ENCODE measurements around the gene BRD1.

DNA sequence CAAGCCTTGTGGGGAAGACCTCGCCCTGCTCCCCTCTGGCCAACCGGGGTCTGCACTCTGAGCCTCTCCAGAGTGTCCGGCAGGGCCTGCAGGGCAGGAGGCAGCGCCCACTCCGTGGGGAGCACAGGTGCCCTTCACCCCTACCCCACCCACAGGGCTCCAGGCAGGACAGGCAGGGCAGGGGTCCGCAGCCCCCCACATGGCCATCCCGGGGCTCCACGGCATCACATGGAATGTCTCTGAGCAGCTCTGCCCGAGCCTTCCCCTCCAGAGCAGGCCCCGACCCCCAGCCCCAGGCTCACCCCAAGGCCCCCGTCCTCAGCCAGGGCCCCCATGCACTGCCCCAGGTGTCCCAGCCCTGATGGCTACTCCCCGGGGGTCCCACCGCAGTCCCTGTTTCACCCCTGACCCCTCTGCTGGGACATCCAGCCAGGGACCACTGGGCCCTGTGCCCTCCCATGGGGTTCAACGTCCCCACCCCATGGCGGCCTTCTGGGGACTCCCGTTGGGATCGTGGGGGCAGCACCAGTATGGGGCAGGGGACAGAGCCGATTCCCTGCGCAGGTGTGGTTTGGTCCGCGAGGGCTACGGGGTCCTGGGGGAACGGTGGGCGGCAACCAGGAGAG is 77.7 kb downstream of the BRD1 start:
- TF ChIP-seq PKNOX1 (IDR thresholded peaks at IDR 0.05) (no peak), BHLHE40 (IDR thresholded peaks at IDR 0.05; ENCODE audit: borderline replicate concordance) (no peak), TARDBP (IDR thresholded peaks at IDR 0.05) (no peak), SUZ12 (IDR thresholded peaks at IDR 0.05) (no peak), SP1 (IDR thresholded peaks at IDR 0.05) (no peak), ELF4 (IDR thresholded peaks at IDR 0.05) (no peak), FOXM1 (IDR thresholded peaks at IDR 0.05; ENCODE audit: borderline replicate concordance) (no peak), FOXK2 (IDR thresholded peaks at IDR 0.05) (no peak), CTBP1 (IDR thresholded peaks at IDR 0.05; ENCODE audit: borderline replicate concordance) (no peak), HDGF (IDR thresholded peaks at IDR 0.05; ENCODE audit: borderline replicate concordance) (no peak), FOXA1 (IDR thresholded peaks at IDR 0.05) (no peak), ZNF384 (IDR thresholded peaks at IDR 0.05) (no peak), ARNT (IDR thresholded peaks at IDR 0.05) (no peak)
